Astrocyte of the spinal cord (primary cell): ENCODE results near the gene NDST3.

Source experiments
- DNase-seq: peaks from one replicate; pipeline ENCODE4 v3.0.0; 2011; ENCODE audit warnings: low read depth, low spot score
- H3K4me3 ChIP-seq: 2 replicates; pipeline ENCODE4 v1.5.1; 2011; ENCODE audit warnings: low read depth, mild to moderate bottlenecking, low read length, moderate library complexity
- CTCF ChIP-seq: IDR thresholded peaks from 2 replicates; pipeline ENCODE4 v1.5.1; 2012; ENCODE audit warnings: low read depth, mild to moderate bottlenecking, low read length, inconsistent platforms
- in situ Hi-C: cut with HindIII; loops from 2 replicates; pipeline ENCODE4 v1.10.0; 2017; ENCODE audit warnings: low sequenced_read_pairs

Gene NDST3

GRCh38 chr4:118155516-118155915, 121.2 kb downstream of the NDST3 start:
- TF ChIP-seq CTCF: no peak
- in situ Hi-C loops: no loop called here
- DNase-seq: no peak
- no peak overlapping the region for H3K4me3 ChIP-seq

GRCh38 chr4:118158763-118159375, 124.6 kb downstream of the NDST3 start:
- no peak for TF ChIP-seq CTCF
- in situ Hi-C loops: no loop called here
- no peak for DNase-seq
- no peak overlapping the region for H3K4me3 ChIP-seq

GRCh38 chr4:118167306-118167705, 133.0 kb downstream of the NDST3 start:
- DNase-seq: no peak
- H3K4me3 ChIP-seq: no peak overlapping the region
- in situ Hi-C loops: no loop called here
- TF ChIP-seq CTCF: no peak

- H3K4me3 ChIP-seq: no peak overlapping the region
- no peak for TF ChIP-seq CTCF
- in situ Hi-C loops: no loop called here
- DNase-seq: no peak
Observed at GRCh38 chr4:118171381-118171780, 137.1 kb downstream of the NDST3 start.

- TF ChIP-seq CTCF: no peak
- in situ Hi-C loops: no loop called here
- H3K4me3 ChIP-seq: no peak overlapping the region
- DNase-seq: no peak
Observed at GRCh38 chr4:118173126-118173525, 138.8 kb downstream of the NDST3 start.

- DNase-seq: peak; percentile 92
- no peak overlapping the region for H3K4me3 ChIP-seq
- no peak for TF ChIP-seq CTCF
- in situ Hi-C loops: no loop called here
Observed at GRCh38 chr4:118173956-118174725, 139.9 kb downstream of the NDST3 start.
